ENCODE data around the gene NOX5. TPM values are rescaled to one million over a fixed set of nuclear protein-coding genes. Genes with fewer than 3 reads are reported as not detected.

The NOX5 gene
- total and polyA plus RNA-seq, 2 of the 4 experiments (the other 2 are of a cell fraction) = 0.07 TPM; not detected in 1

DNA sequence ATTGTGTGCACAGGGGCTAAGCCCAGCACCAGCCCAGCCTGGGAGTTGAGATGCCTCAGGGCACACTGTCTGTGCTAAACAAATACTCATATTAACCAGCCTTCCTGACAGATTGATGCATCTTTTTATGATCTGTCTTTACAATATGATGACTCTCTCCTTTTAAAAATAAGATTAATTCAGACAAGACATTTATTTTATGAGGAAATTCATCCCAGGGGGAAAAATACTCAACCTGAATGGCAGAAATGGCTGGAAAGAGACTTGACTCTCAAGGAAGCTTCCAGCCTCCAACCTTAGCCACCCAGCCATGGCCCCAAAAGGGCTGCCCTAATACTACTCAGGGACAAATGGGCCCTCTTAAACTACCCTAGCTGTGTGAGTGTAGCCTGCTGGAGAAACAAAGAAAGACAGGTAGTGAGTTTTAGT is 46.9 kb downstream of the NOX5 start:
- H3K9me3 ChIP-seq (ENCODE audit: control insufficient read depth, insufficient read depth, low read length) = no peaks in the 10 kb centered on the region
- no peaks in the 10 kb centered on the region; the same call in 1 of the 2 replicates for H3K9me1 ChIP-seq (ENCODE audit: insufficient read depth, low read length)
- no peak overlapping the region for H2AK9ac ChIP-seq (replicated peaks; ENCODE audit: low read depth, low read length, poor library complexity)
- no peak overlapping the region for H4K8ac ChIP-seq (ENCODE audit: low read depth in 2 of 2, low read length in 2 of 2)
- dilution Hi-C loops (cut with HindIII; ENCODE audit: low sequenced_read_pairs, unreplicated experiment) (no loop called here), in situ Hi-C loops (cut with MboI; ENCODE audit: low sequenced_read_pairs) (loop anchor here (5.0 kb wide), 1 partner anchor 336 kb away; no protein-coding TSS in a partner anchor), intact Hi-C loops (cut with micrococcal nuclease) (no loop called here)
- H3K36me3 ChIP-seq (ENCODE audit: control insufficient read depth, insufficient read depth, low read length) = no peaks in the 10 kb centered on the region
- ATAC-seq (ENCODE audit: low read depth) (no peak), DNase-seq (no peak)
- no peak overlapping the region for H3K4me3 ChIP-seq (ENCODE audit: insufficient read depth, low read depth, low read length)
- H3K79me1 ChIP-seq (ENCODE audit: low read depth in 1 of 2, low read length in 2 of 2) = no peaks in the 10 kb centered on the region
- no peak overlapping the region for H3K9ac ChIP-seq (ENCODE audit: low read depth, low read length)
- H3K4ac ChIP-seq (ENCODE audit: low read depth, low read length) = no peak overlapping the region
- no peak overlapping the region for H2BK20ac ChIP-seq (ENCODE audit: low read depth, low read length)
- H3K14ac ChIP-seq (replicated peaks; ENCODE audit: low read depth, low read length) = no peak overlapping the region
- no TSS peak for BruUV-seq (replicated peaks)
- no peak overlapping the region for H4K91ac ChIP-seq (ENCODE audit: insufficient read depth, low read depth, low read length)
- H4K20me1 ChIP-seq (ENCODE audit: insufficient read depth, low read length) = no peaks in the 10 kb centered on the region
- H2BK120ac ChIP-seq (ENCODE audit: low read depth, low read length) = no peak overlapping the region
- no peak overlapping the region for H2BK15ac ChIP-seq (ENCODE audit: low read depth, low read length)
- CTCF ChIA-PET = no interaction called here
- H3K27ac ChIP-seq (ENCODE audit: insufficient read depth, low read length) = no peak overlapping the region
- H3K27me3 ChIP-seq (ENCODE audit: control insufficient read depth, insufficient read depth, low read length) = peaks cover 20% of the 10 kb centered on the region
- H2AFZ ChIP-seq (replicated peaks; ENCODE audit: low read length, poor library complexity) = no peak overlapping the region
- no peak overlapping the region for H2AK5ac ChIP-seq (ENCODE audit: low read depth, low read length)
- H3K56ac ChIP-seq (ENCODE audit: extremely low read depth, insufficient read depth, low read length) = no peak overlapping the region
- H4K5ac ChIP-seq (ENCODE audit: low read depth, low read length) = no peak overlapping the region
- POLR2A ChIA-PET (ENCODE audit: unreplicated experiment) = no interaction called here
- H3K23ac ChIP-seq (ENCODE audit: low read depth, low read length) = no peak overlapping the region
- H3K4me2 ChIP-seq (ENCODE audit: low read depth, low read length) = no peak overlapping the region
- no peak overlapping the region for H3K18ac ChIP-seq (ENCODE audit: low read depth, low read length)
- no peak for TF ChIP-seq RAD21 (IDR thresholded peaks at IDR 0.05; ENCODE audit: low read length)
- no peak for TF ChIP-seq CEBPB (IDR thresholded peaks at IDR 0.05; ENCODE audit: low read depth, low read length)
- no peak for TF ChIP-seq MAFK (IDR thresholded peaks at IDR 0.05; ENCODE audit: low read depth, low read length)
- TF ChIP-seq CHD1 (IDR thresholded peaks at IDR 0.05; ENCODE audit: low read depth, low read length) = no peak
- TF ChIP-seq, protein P1, sequence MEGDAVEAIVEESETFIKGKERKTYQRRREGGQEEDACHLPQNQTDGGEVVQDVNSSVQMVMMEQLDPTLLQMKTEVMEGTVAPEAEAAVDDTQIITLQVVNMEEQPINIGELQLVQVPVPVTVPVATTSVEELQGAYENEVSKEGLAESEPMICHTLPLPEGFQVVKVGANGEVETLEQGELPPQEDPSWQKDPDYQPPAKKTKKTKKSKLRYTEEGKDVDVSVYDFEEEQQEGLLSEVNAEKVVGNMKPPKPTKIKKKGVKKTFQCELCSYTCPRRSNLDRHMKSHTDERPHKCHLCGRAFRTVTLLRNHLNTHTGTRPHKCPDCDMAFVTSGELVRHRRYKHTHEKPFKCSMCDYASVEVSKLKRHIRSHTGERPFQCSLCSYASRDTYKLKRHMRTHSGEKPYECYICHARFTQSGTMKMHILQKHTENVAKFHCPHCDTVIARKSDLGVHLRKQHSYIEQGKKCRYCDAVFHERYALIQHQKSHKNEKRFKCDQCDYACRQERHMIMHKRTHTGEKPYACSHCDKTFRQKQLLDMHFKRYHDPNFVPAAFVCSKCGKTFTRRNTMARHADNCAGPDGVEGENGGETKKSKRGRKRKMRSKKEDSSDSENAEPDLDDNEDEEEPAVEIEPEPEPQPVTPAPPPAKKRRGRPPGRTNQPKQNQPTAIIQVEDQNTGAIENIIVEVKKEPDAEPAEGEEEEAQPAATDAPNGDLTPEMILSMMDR (conservative IDR thresholded peaks at IDR 0.05; ENCODE audit: low read depth, low read length) = no peak
- no peak for TF ChIP-seq BHLHE40 (IDR thresholded peaks at IDR 0.05; ENCODE audit: low read depth, low read length)
- TF ChIP-seq SMC3 (IDR thresholded peaks at IDR 0.05; ENCODE audit: low read depth, low read length) = no peak
- no peak for TF ChIP-seq RCOR1 (IDR thresholded peaks at IDR 0.05; ENCODE audit: insufficient replicate concordance, low read length)
- TF ChIP-seq MAZ (IDR thresholded peaks at IDR 0.05; ENCODE audit: borderline replicate concordance, low read depth, low read length) = no peak
- no peak for TF ChIP-seq RFX5 (IDR thresholded peaks at IDR 0.05; ENCODE audit: low read depth, low read length)
- TF ChIP-seq, protein P2, sequence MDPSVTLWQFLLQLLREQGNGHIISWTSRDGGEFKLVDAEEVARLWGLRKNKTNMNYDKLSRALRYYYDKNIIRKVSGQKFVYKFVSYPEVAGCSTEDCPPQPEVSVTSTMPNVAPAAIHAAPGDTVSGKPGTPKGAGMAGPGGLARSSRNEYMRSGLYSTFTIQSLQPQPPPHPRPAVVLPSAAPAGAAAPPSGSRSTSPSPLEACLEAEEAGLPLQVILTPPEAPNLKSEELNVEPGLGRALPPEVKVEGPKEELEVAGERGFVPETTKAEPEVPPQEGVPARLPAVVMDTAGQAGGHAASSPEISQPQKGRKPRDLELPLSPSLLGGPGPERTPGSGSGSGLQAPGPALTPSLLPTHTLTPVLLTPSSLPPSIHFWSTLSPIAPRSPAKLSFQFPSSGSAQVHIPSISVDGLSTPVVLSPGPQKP (IDR thresholded peaks at IDR 0.05; ENCODE audit: borderline replicate concordance, low read depth, low read length) = no peak
- TF ChIP-seq, protein P3, sequence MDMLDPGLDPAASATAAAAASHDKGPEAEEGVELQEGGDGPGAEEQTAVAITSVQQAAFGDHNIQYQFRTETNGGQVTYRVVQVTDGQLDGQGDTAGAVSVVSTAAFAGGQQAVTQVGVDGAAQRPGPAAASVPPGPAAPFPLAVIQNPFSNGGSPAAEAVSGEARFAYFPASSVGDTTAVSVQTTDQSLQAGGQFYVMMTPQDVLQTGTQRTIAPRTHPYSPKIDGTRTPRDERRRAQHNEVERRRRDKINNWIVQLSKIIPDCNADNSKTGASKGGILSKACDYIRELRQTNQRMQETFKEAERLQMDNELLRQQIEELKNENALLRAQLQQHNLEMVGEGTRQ (IDR thresholded peaks at IDR 0.05; ENCODE audit: low read depth, low read length) = no peak
- no peak for TF ChIP-seq FOS (IDR thresholded peaks at IDR 0.05; ENCODE audit: low read depth, low read length)
- TF ChIP-seq POLR2A (IDR thresholded peaks at IDR 0.05; ENCODE audit: low read depth, low read length) = no peak
- TF ChIP-seq NFE2L2 (IDR thresholded peaks at IDR 0.05; ENCODE audit: low read depth, low read length) = no peak
- TF ChIP-seq MXI1 (IDR thresholded peaks at IDR 0.05; ENCODE audit: borderline replicate concordance, low read depth, low read length) = no peak
- H3K4me1 ChIP-seq (ENCODE audit: control insufficient read depth, insufficient read depth, low read length) = no peaks in the 10 kb centered on the region; the same call in 1 of the 2 replicates
- H2BK5ac ChIP-seq (ENCODE audit: low read depth, low read length, poor library complexity, severe bottlenecking) = no peak overlapping the region
